ENCODE measurements around the gene POLE.

- TF ChIP-seq CTCF (IDR thresholded peaks at IDR 0.05) (no peak), POLR2A (IDR thresholded peaks at IDR 0.05) (no peak)
Observed at GRCh38 chr12:132640936-132641335, 46.2 kb downstream of the POLE start.

All from Peyer's patch (tissue), 4 donors.